Parathyroid adenoma (tissue), 2 donors: ENCODE measurements around the gene TMEM131.

Experiments used
- H2AFZ ChIP-seq: fragments of 300-600 bp; sonication (generic); one replicate; pipeline ENCODE4 v1.7.0; 2017; ENCODE audit warnings: antibody characterized with exemption, mild to moderate bottlenecking
- H3K27ac ChIP-seq: fragments of 300-600 bp; sonication (generic); one replicate; pipeline ENCODE4 v1.7.0; 2017
- H3K27me3 ChIP-seq: fragments of 300-600 bp; sonication (generic); one replicate; pipeline ENCODE4 v1.7.0; 2017; ENCODE audit warnings: low read length; ENCODE audit not compliant: control insufficient read depth, insufficient read depth
- H3K36me3 ChIP-seq: fragments of 300-600 bp; sonication (generic); one replicate; pipeline ENCODE4 v1.7.0; 2017; ENCODE audit warnings: low read length; ENCODE audit not compliant: control insufficient read depth, insufficient read depth
- H3K4me1 ChIP-seq: fragments of 300-600 bp; sonication (generic); one replicate; pipeline ENCODE4 v1.7.0; 2017; ENCODE audit warnings: control low read depth
- H3K4me2 ChIP-seq: fragments of 300-600 bp; sonication (generic); one replicate; pipeline ENCODE4 v1.7.0; 2017; ENCODE audit warnings: low read length
- H3K4me3 ChIP-seq: fragments of 300-600 bp; sonication (generic); one replicate; pipeline ENCODE4 v1.7.0; 2017; ENCODE audit warnings: low read depth, low read length
- H3K79me2 ChIP-seq: fragments of 300-600 bp; sonication (generic); one replicate; pipeline ENCODE4 v1.7.0; 2017; ENCODE audit warnings: control low read depth
- H3K9ac ChIP-seq: fragments of 300-600 bp; sonication (generic); one replicate; pipeline ENCODE4 v1.7.0; 2017; ENCODE audit warnings: mild to moderate bottlenecking
- H3K9me3 ChIP-seq: fragments of 300-600 bp; sonication (generic); one replicate; pipeline ENCODE4 v1.7.0; 2017; ENCODE audit warnings: low read length; ENCODE audit not compliant: control insufficient read depth
- TF ChIP-seq, protein P1 (sequence below): fragments of 300-600 bp; sonication (generic); IDR thresholded peaks from one replicate; pipeline ENCODE4 v1.7.0; 2017; ENCODE audit warnings: antibody characterized with exemption, mild to moderate bottlenecking
- donor health status: primary hyperparathyroidism.

TMEM131 gene

GRCh38 chr2:97732436-97733340, 263.1 kb downstream of the TMEM131 start:
- Histone ChIP-seq H3K9me3 (no peaks in the 10 kb centered on the region), H3K4me3 (no peak overlapping the region), H3K27me3 (no peaks in the 10 kb centered on the region), H3K4me1 (no peaks in the 10 kb centered on the region), H3K9ac (no peak overlapping the region), H3K4me2 (no peak overlapping the region), H2AFZ (no peak overlapping the region), H3K27ac (no peak overlapping the region), H3K79me2 (no peaks in the 10 kb centered on the region), H3K36me3 (no peaks in the 10 kb centered on the region)
- TF ChIP-seq, protein P1, sequence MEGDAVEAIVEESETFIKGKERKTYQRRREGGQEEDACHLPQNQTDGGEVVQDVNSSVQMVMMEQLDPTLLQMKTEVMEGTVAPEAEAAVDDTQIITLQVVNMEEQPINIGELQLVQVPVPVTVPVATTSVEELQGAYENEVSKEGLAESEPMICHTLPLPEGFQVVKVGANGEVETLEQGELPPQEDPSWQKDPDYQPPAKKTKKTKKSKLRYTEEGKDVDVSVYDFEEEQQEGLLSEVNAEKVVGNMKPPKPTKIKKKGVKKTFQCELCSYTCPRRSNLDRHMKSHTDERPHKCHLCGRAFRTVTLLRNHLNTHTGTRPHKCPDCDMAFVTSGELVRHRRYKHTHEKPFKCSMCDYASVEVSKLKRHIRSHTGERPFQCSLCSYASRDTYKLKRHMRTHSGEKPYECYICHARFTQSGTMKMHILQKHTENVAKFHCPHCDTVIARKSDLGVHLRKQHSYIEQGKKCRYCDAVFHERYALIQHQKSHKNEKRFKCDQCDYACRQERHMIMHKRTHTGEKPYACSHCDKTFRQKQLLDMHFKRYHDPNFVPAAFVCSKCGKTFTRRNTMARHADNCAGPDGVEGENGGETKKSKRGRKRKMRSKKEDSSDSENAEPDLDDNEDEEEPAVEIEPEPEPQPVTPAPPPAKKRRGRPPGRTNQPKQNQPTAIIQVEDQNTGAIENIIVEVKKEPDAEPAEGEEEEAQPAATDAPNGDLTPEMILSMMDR = no peak

- TF ChIP-seq, protein P1 = no peak
Measured at GRCh38 chr2:97731274-97732020, 264.3 kb downstream of the TMEM131 start.

DNA sequence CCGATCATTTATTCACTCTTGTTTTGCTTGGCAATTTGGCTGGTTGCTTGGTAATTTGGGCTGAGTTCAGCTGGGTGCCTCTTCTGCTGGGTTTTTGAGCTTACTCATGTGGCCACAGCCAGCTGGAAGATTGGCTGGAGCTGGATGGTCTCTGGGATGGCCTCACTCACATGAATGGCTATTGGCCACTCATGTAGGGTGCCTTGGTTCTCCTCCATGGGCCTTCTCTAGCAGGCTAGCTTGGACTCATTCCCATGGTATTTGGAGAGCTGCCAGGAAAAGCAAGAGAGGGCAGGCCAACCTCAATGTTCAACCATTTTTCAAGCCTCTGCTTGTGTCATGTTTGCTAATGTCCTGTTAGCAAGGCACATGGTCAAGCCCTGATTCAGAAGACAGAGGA, 265.5 kb downstream of the TMEM131 start:
- no peaks in the 10 kb centered on the region for H3K27me3 ChIP-seq

More at GRCh38 chr2:97731274-97732020, 264.3 kb downstream of the TMEM131 start:
- Histone ChIP-seq H3K27me3 (no peaks in the 10 kb centered on the region), H2AFZ (no peak overlapping the region), H3K79me2 (no peaks in the 10 kb centered on the region), H3K27ac (no peak overlapping the region), H3K36me3 (no peaks in the 10 kb centered on the region), H3K9ac (no peak overlapping the region), H3K4me3 (no peak overlapping the region), H3K4me2 (no peak overlapping the region), H3K9me3 (no peaks in the 10 kb centered on the region), H3K4me1 (no peaks in the 10 kb centered on the region)

GRCh38 chr2:97728091-97728731, 267.5 kb downstream of the TMEM131 start:
- no peak overlapping the region for H3K27ac ChIP-seq

More for the DNA sequence above, 265.5 kb downstream of the TMEM131 start:
- H3K4me2 ChIP-seq = no peak overlapping the region
- H3K36me3 ChIP-seq = no peaks in the 10 kb centered on the region
- TF ChIP-seq, protein P1 = no peak
- H3K4me1 ChIP-seq = no peaks in the 10 kb centered on the region
- H2AFZ ChIP-seq = no peak overlapping the region
- H3K79me2 ChIP-seq = no peaks in the 10 kb centered on the region
- H3K9ac ChIP-seq = no peak overlapping the region
- H3K27ac ChIP-seq = no peak overlapping the region
- H3K9me3 ChIP-seq = no peaks in the 10 kb centered on the region
- no peak overlapping the region for H3K4me3 ChIP-seq

More at GRCh38 chr2:97728091-97728731, 267.5 kb downstream of the TMEM131 start:
- Histone ChIP-seq H3K9ac (no peak overlapping the region), H3K36me3 (no peaks in the 10 kb centered on the region), H3K27me3 (no peaks in the 10 kb centered on the region), H3K9me3 (no peaks in the 10 kb centered on the region), H2AFZ (no peak overlapping the region), H3K4me1 (no peaks in the 10 kb centered on the region), H3K4me3 (no peak overlapping the region), H3K79me2 (no peaks in the 10 kb centered on the region), H3K4me2 (no peak overlapping the region)
- TF ChIP-seq, protein P1 = no peak
